Measurements from ENCODE around the gene OR13G1. TPM values are rescaled to one million over a fixed set of nuclear protein-coding genes. Genes with fewer than 3 reads are reported as not detected.

OR13G1 gene, protein sequence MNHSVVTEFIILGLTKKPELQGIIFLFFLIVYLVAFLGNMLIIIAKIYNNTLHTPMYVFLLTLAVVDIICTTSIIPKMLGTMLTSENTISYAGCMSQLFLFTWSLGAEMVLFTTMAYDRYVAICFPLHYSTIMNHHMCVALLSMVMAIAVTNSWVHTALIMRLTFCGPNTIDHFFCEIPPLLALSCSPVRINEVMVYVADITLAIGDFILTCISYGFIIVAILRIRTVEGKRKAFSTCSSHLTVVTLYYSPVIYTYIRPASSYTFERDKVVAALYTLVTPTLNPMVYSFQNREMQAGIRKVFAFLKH
- not detected in 5 replicates for total RNA-seq (2022; extraction: Qiagen RNA extraction; ENCODE audit: low read depth)

DNA sequence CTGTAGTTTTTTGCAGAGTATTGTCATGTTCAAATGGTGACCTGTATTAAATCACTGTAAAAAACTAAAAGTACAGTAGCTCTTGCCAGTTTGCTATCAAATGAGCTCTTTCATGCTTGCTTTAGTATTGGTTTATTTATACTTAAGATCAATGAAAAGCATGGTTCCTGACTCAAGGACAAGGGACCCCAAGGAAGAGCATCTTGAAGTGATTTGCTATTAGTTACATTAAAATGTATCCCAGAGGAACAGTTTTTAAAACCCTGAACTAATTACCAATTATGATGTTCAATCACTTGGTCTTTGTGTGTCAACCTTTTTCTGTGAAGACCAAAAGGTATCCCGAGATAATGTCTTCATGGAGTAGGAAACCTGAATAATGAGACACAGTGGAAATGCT lies at the start of gene OR13G1:
Gene OR13G1, minus strand, starts transcription at position 101 of the 400 bp plus-strand sequence. CDS start 6,698 bp downstream, outside the sequence.

DNA sequence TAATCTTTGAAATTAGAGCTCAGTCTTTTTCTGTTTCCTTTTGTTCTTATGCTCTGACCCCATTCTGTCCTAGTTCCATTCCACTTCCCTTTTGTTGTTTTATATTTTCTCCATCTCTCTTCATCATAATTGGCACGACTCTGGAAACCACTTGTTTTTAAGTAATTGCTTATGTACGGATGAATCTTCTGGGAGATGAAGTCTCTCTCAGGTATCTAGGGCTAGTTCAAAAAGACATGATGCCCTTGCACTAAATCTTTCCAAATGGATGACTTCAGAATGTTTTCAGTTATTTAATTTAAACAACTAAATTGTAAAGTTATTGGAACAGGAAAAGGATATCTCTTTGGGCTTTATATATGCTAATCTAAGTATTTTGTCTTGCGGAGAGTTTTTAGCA lies 37.0 kb upstream of the OR13G1 start, which contains the start of gene OR6F1:
Gene OR6F1, minus strand, starts transcription at position 101 of the 400 bp plus-strand sequence. CDS start 3,891 bp downstream, outside the sequence.

Other genes with a start within 250 kb of the OR13G1 start
- not detected in 5 replicates for gene OR2B11, start 221.6 kb downstream of the OR13G1 start, total RNA-seq (2022; extraction: Qiagen RNA extraction; ENCODE audit: low read depth)
- gene OR2C3, start 143.3 kb downstream of the OR13G1 start, total RNA-seq (2022; extraction: Qiagen RNA extraction; ENCODE audit: low read depth) = not detected in 5 replicates
- not detected in 5 replicates for gene GCSAML, start 130.6 kb downstream of the OR13G1 start, total RNA-seq (2022; extraction: Qiagen RNA extraction; ENCODE audit: low read depth)
- not detected in 5 replicates for gene OR2G2, start 91.4 kb downstream of the OR13G1 start, total RNA-seq (2022; extraction: Qiagen RNA extraction; ENCODE audit: low read depth)
- gene OR2G3, start 74.2 kb downstream of the OR13G1 start, total RNA-seq (2022; extraction: Qiagen RNA extraction; ENCODE audit: low read depth) = not detected in 5 replicates
- gene OR6F1, start 36.9 kb upstream of the OR13G1 start, total RNA-seq (2022; extraction: Qiagen RNA extraction; ENCODE audit: low read depth) = not detected in 5 replicates
- gene OR14K1, start 58.9 kb upstream of the OR13G1 start, total RNA-seq (2022; extraction: Qiagen RNA extraction; ENCODE audit: low read depth) = not detected in 5 replicates
- not detected in 5 replicates for gene OR14A2, start 68.4 kb upstream of the OR13G1 start, total RNA-seq (2022; extraction: Qiagen RNA extraction; ENCODE audit: low read depth)
- gene OR1C1, start 80.8 kb upstream of the OR13G1 start, total RNA-seq (2022; extraction: Qiagen RNA extraction; ENCODE audit: low read depth) = not detected in 5 replicates
- not detected in 5 replicates for gene OR14A16, start 144.4 kb upstream of the OR13G1 start, total RNA-seq (2022; extraction: Qiagen RNA extraction; ENCODE audit: low read depth)
- not detected in 5 replicates for gene OR11L1, start 162.2 kb upstream of the OR13G1 start, total RNA-seq (2022; extraction: Qiagen RNA extraction; ENCODE audit: low read depth)
- gene TRIM58, start 177.4 kb upstream of the OR13G1 start, total RNA-seq (2022; extraction: Qiagen RNA extraction; ENCODE audit: low read depth) = not detected in 5 replicates
- not detected in 5 replicates for gene OR2W3, start 215.8 kb upstream of the OR13G1 start, total RNA-seq (2022; extraction: Qiagen RNA extraction; ENCODE audit: low read depth)
- gene OR2T8, start 240.5 kb upstream of the OR13G1 start, total RNA-seq (2022; extraction: Qiagen RNA extraction; ENCODE audit: low read depth) = not detected in 5 replicates
- gene OR2AJ1, start 245.2 kb upstream of the OR13G1 start, total RNA-seq (2022; extraction: Qiagen RNA extraction; ENCODE audit: low read depth) = not detected in 5 replicates